ENCODE results near the gene PCSK6.
"Not testable (repeated sequence)": the region's sequence is repeated elsewhere in the genome, so short reads cannot be mapped to it uniquely, and the experiment has no call there.

PCSK6 gene

GRCh38 chr15:101482526-101483371, 6.8 kb downstream of the PCSK6 start:
- DNase-seq (ENCODE audit: low read depth in 3 of 3), result no peak

GRCh38 chr15:101481917-101482525, 7.5 kb downstream of the PCSK6 start:
- no peak for DNase-seq (ENCODE audit: low read depth in 3 of 3)

GRCh38 chr15:101481381-101481705, 8.2 kb downstream of the PCSK6 start:
- no peak for DNase-seq (ENCODE audit: low read depth in 3 of 3)

GRCh38 chr15:101480613-101481380, 8.7 kb downstream of the PCSK6 start:
- DNase-seq (ENCODE audit: low read depth in 3 of 3), result no peak

GRCh38 chr15:101479851-101480612, 9.5 kb downstream of the PCSK6 start:
- DNase-seq (ENCODE audit: low read depth in 3 of 3), result no peak

GRCh38 chr15:101479342-101479845, 10.1 kb downstream of the PCSK6 start:
- no peak for DNase-seq (ENCODE audit: low read depth in 3 of 3)

- no peak for DNase-seq (ENCODE audit: low read depth in 3 of 3)
Observed at GRCh38 chr15:101478701-101479341, 10.7 kb downstream of the PCSK6 start.

GRCh38 chr15:101477851-101478362, 11.6 kb downstream of the PCSK6 start:
- DNase-seq (ENCODE audit: low read depth in 3 of 3), result no peak

- DNase-seq (ENCODE audit: low read depth in 3 of 3), result no peak
Observed at GRCh38 chr15:101476756-101477155, 12.8 kb downstream of the PCSK6 start.

GRCh38 chr15:101474983-101475382, 14.5 kb downstream of the PCSK6 start:
- no peak for DNase-seq (ENCODE audit: low read depth in 3 of 3)

- no peak for DNase-seq (ENCODE audit: low read depth in 3 of 3)
Observed at GRCh38 chr15:101474233-101474632, 15.3 kb downstream of the PCSK6 start.

- DNase-seq (ENCODE audit: low read depth in 3 of 3), result no peak
Observed at GRCh38 chr15:101472033-101472432, 17.5 kb downstream of the PCSK6 start.

- DNase-seq (ENCODE audit: low read depth in 3 of 3), result no peak
Observed at GRCh38 chr15:101470548-101471239, 18.8 kb downstream of the PCSK6 start.

GRCh38 chr15:101469520-101470288, 19.8 kb downstream of the PCSK6 start:
- no peak for DNase-seq (ENCODE audit: low read depth in 3 of 3)

GRCh38 chr15:101466188-101466587, 23.3 kb downstream of the PCSK6 start:
- no peak for DNase-seq (ENCODE audit: low read depth in 3 of 3)

- DNase-seq (ENCODE audit: low read depth in 3 of 3), result no peak
Observed at GRCh38 chr15:101464999-101465669, 24.4 kb downstream of the PCSK6 start.

GRCh38 chr15:101464256-101464998, 25.1 kb downstream of the PCSK6 start:
- no peak for DNase-seq (ENCODE audit: low read depth in 3 of 3)

GRCh38 chr15:101463696-101464095, 25.8 kb downstream of the PCSK6 start:
- DNase-seq (ENCODE audit: low read depth in 3 of 3), result not testable (repeated sequence)

All from stimulated activated CD4-positive, alpha-beta T cell treated with anti-CD3 and anti-CD28 coated beads, TNF-alpha, amount 100 ng/mL, for 48 hours (primary cell).